GM21515 (cell line): ENCODE data around the gene PLCXD1.
"Not testable (repeated sequence)": the region's sequence is repeated elsewhere in the genome, so short reads cannot be mapped to it uniquely, and the experiment has no call there.

Source experiments
- ATAC-seq: cut with Tn5 transposase; IDR thresholded peaks from one replicate; pipeline ENCODE4 v1.9.1; 2021; ENCODE audit not compliant: unreplicated experiment

The PLCXD1 gene

DNA sequence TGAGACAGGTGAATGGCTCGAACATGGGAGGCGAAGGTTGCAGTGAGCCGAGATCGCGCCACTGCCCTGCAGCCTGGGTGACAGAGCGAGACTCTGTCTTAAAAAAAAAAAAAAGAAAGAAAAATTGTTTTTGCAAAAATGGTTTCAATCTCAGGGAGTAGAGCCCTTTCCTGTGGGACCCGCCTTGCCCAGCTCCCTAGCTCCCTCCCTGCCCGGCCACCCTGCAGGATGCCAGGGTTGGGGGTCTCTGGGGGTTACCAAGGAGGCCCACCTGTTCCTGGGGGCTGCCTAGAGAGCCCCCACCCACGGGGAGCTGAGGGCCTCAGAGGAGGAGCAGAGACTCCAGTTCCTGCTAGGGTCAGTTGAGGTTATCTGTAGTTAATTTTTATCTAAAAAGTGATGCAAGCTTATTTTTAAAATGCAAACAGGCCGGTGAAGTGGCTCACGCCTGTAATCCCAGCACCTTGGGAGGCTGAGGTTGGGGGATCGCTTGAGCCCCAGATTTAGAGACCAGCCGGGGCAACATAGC is 18.7 kb upstream of the PLCXD1 start:
- ATAC-seq = peak; percentile 66

DNA sequence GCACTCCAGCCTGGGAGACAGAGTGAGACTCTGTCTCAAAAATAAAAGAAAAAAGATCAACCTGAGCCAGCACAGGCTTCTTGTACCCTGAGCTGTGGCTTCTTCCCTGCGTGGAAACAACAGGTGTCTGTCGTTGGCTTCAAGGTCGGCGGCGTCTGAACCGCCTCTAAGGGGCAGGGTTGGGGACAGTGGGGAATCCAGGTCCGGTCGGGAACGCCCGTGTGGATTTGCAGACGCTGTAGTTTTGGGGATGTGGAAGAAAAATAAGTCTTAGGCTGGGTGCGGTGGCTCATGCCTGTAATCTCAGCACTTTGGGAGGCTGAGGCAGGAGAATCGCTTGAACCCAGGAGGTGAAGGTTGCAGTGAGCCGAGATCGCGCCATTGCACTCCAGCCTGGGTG is 17.2 kb upstream of the PLCXD1 start:
- ATAC-seq = not testable (repeated sequence)

DNA sequence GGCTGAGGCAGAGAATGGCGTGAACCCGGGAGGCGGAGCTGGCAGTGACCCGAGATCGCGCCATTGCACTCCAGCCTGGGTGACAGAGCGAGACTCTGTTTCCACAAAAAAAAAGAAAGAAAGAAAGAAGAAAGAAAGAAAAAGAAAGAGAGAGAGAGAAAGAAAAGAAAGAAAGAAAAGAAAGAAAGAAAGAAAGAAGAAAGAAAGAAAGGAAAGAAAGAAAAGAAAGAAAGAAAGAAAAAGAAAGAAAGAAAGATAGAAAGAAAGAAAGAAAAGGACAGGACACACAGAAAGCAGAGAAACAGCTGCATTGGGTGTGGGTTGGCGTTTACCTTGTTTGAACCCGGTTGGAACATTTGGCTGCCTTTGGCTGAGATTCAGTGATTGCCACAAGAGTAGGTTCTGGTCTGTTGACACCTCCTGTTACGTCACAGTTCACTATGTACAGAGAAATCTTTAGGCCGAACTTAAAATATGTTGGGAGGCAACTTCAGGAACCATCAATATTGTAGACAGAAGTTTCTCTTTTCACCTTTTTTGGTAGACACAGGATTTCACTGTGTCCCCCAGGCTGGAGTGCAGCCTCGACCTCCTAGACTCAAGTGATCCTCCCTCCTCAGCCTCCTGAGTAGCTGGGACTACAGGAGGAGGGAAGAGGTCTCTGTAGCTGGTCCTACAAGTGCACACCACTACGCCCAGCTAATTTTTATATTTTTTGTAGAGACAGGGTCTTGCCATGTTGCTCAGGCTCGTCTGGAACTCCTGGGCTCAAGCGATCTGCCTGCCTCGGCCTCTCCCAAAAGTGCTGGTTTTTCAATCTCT is 16.3 kb upstream of the PLCXD1 start:
- no peak for ATAC-seq

DNA sequence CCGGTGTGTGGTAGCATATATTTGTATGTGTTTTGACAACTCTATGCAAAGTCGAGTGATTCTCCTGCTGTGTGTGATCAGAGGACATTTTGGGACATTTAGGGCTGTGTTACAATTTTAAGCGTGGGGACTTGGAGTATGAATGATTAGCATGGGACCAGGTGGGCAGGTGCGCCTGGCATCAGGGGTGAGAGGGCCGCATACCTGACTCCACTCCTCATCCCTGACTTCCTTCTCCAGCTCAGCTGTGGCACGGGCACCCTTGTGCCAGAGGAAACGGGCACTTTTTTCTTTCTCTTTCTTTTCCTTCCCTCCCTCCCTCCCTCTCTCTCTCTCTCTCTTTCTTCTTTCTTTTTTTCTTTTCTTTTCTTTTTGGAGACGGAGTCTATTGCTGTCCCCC is 15.7 kb upstream of the PLCXD1 start:
- no peak for ATAC-seq

DNA sequence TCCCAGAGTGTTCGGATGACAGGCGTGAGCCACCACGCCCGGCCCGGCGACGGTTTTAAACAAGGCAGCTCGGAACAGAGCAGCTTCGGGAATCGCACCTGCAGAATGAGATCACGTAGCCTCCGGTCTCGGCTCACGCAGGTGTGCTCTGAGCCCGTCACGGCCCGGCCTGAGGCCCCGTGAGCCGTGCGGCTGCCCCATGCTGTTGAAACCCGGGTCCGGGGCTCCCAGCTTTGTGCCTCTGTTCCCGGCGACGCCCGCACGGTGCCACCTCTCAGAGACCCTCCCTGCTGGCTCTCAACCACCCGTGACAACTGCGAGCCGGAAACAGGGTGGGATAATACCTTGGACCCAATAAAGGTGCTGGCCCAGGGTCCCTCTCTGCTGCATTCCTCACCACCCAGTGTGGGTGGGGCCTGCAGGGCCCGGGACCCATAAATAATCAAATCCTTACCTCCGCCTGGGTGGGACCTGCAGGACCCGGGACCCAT is 13.4 kb upstream of the PLCXD1 start:
- no peak for ATAC-seq

DNA sequence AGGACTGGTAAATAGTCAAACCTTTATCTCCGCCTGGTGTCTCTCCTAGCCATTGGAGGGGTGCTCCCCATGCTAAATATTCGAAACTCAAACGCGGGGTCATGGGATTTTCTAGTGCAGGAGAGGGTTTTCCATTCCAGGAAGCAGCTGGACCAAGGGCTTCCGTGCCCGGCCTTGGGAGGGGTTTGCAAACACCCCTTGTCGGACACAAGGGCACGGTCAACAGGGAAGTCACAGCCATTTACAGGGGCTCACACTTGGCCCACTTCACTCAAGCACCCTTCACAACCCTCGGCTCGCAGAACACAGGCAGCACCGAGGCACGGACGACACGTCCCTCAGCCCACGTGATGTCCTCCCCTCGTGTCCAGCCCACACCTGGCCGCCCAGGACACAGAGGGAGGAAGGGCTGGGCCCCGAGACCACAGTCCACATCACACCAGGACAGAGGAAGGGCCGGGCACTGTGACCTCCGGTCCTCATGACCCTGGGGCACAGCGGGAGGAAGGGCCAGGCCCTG is 10.3 kb upstream of the PLCXD1 start:
- no peak for ATAC-seq

DNA sequence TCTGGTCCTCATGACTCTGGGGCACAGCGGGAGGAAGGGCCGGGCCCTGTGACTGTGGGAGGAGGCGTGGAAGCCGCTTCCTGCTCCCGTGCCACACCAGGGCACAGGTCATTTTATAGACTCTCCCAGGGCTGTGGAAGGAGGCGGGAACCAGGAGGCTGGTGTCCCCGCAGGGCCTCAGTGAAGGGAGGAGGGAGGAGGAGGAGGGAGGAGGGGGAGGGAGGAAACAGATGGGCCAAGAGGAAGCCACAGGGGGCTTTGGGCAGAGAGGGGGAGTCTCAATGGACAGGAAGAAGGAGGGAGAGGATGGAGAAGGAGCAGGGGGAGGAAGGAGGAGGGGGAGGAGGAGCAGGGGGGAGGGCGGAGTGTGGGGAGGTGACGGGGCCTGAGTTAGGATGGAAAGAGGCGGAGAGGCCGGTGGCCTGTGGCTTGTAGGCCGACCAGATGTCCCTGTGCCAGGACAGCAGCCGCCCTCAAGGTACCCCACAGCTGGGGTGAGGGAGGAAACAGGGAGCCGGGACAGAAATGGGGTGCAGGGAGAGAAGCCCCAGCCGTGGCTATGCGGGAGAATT is 6.2 kb upstream of the PLCXD1 start:
- no peak for ATAC-seq

DNA sequence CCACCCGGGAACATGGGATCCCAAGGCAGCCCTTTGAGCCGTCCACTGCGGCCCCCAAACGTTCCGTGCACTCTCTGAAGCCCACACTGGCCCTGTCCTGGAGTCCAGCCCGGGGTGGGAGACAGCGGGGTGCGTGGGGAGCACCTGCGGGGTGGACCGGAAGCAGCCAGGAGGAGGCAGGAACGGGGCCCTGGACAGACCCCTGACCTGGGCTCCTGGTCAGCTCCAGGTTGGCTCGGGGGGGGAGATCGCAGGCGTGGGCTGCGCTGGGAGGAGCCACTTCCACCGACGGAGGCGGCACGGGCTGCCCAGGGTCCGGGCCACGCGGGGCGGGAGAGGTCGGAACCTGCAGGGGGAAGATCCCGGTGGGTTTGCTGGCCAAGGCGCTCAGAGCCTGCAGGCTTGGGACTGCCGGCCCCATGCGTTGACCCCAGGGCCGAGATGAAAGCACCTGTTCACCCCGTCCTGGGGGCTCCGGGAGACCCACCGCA is 5.7 kb upstream of the PLCXD1 start:
- ATAC-seq = peak; percentile 8

DNA sequence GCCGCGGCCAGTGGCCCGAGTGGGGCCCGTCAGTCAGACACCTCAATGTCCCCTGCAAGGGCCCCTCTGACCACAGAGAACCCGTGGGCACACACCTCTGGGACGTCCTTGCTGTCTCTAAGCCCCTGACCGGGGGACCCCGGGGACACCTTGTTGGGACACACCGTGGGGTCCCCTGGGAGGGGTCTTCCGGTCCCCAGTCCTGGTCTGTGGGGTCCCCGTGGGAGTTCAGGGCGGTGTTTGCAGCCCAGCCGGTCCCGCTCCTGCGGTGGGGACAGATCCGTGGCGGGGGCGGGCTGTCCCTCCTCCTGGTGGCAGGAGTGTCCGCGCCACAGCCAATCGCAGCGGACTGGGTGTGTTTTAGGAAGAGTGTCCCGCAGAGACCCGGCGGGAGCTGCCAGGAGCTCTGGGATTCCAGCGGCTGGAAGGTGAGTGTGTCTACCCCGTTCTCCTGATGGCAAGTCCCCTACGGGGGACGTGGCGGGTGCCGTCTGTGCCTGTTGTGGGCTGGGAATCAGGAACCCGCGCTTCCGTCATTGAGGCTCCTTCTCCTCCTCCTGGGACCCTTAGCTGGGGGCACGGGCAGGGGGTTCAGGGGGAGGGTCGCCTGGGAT is 5.1 kb upstream of the PLCXD1 start:
- ATAC-seq = peak; percentile 83

DNA sequence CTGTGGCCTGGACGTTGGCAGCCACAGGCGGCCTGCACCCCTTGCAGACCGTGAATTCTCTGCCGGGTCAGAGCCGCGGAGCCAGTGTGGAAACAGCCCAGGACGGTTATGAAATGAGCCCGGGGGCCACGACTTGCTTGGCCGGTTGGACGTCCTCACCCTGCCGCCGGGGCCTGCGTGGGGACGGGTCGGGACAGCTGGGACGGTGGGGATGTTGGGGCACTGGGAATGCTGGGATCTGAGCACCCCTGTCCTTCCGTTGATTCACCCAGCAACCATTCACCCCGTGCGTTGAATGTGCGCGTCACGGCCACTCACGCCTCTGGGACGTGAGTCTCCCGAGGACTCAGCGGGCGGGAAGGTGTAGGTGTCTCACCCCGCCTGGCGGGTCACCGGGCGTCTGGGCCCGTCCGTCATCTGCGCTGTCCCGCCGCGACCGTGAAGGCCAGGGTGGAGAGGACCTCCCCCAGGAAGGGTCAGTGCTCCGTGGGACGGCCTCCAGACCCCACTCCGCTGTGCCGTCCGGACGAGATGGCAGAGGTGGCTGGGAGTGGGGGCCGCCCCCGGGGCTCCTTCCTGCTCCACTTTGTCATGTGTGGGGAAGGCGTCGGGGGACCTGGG is 4.5 kb upstream of the PLCXD1 start:
- ATAC-seq = peak; percentile 36

DNA sequence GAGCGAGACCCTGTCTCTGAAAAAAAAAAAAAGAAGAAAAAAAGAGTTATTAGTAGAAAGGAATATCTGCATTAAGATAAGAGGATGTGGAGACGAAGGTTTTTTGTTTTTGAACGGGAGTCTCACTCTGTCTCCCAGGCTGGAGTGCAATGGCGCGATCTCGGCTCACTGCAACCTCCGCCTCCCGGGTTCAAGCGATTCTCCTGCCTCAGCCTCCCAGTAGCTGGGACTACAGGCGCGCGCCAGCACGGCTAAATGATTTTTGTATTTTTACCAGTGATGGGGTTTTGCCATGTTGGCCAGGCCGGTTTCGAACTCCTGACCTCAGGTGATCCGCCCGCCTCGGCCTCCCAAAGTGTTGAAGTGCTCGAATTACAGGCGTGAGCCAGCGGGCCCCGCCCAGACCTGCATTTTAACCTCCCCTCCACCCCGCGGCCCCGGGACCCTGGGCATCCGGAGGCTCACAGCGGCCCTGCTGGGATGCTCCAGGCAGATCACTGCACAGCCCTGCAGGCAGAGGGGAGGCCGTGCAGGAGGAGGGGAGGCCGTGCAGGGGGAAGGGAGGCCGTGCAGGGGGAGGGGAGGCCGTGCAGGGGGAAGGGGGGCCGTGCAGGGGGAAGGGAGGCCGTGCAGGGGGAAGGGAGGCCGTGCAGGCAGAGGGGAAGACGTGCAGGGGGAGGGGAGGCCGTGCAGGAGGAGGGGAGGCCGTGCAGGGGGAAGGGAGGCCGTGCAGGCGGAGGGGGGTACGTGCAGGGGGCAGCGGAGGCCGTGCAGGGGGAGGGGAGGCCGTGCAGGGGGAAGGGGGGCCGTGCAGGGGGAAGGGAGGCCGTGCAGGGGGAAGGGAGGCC is 1.2 kb upstream of the PLCXD1 start:
- not testable (repeated sequence) for ATAC-seq

DNA sequence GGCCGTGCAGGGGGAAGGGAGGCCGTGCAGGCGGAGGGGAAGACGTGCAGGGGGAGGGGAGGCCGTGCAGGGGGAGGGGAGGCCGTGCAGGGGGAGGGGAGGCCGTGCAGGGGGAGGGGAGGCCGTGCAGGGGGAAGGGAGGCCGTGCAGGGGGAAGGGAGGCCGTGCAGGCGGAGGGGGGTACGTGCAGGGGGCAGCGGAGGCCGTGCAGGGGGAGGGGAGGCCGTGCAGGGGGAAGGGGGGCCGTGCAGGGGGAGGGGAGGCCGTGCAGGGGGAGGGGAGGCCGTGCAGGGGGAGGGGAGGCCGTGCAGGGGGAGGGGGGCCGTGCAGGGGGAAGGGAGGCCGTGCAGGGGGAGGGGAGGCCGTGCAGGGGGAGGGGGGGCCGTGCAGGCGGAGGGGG is 459 bp upstream of the PLCXD1 start:
- ATAC-seq = not testable (repeated sequence)

DNA sequence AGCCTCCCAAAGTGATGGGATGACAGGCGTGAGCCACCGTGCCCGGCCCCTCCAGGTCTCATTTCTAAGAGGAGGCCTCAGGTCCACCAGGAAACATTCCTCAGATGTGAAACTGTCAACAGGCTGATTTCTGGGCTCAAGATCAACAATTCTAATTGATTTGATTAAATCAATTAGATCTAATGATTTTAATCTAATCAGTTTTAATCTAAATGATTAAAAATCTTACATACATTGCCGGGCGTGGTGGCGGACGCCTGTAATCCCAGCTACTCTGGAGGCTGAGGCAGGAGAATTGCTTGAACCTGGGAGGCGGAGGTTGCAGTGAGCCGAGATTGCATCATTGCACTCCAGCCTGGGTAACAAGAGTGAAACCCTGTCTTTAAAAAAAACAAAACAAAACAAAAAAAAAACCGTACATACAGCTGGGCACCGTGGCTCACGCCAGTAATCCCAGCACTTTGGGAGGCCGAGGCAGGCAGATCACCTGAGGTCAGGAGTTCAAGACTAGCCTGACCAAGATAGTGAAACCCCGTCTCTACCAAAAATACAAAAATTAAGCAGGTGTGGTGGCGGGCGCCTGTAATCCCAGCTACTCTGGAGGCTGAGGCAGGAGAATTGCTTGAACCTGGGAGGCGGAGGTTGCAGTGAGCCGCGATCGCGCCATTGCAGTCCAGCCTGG is 960 bp downstream of the PLCXD1 start:
- not testable (repeated sequence) for ATAC-seq

DNA sequence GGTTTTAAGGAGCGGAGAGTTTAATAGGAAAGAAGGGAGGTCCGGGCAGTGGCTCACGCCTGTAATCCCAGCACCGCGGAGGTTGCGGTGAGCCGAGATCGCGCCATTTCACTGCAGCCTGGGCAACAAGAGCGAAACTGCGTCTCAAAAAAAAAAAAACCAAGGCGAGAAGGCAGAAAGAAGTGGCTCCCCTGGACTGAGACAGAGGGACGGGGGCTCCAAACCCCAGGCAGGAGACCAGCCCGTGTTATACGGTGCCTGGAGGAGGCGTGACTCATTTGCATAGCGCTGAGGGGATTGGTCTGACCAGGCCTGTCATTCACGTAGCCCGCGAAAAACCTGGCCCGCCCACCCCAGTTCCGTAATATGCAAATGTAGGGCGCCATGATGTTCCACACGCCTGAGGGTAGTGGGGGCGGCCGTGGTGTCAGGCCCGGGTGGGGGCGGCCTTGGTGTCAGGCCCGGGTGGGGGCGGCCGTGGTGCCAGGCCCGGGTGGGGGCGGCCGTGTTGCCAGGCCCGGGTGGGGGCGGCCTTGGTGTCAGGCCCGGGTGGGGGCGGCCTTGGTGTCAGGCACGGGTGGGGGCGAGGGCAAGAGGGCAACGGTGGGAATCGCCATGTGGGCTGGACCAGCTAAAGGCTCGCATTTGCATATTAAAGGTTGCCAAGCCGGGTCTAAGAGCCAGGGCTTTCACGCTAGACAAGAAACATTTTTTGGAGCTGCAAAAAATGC is 2.1 kb downstream of the PLCXD1 start:
- ATAC-seq = peak; percentile 99

DNA sequence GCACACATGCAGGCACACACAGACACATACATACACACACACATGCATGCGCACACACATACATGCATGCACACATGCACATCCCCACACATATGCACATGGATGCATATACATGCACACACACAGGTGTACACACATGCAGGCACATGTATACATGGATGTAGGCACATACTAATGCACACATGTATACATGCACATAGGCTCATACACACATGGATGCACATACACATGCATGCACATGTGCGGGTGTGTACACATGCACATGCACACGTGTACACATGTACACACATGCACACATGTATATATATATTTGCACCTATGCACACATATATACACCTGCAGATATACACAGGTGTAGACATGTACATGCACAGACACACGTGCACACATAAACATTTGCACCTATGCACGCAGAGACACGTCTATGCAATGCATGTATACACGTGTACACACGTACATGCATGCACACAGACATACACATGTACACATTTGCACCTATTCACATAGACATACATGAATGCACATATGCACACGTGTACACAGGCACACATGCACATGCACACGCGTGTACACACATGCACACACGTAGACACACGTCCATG is 4.0 kb downstream of the PLCXD1 start:
- ATAC-seq = no peak

DNA sequence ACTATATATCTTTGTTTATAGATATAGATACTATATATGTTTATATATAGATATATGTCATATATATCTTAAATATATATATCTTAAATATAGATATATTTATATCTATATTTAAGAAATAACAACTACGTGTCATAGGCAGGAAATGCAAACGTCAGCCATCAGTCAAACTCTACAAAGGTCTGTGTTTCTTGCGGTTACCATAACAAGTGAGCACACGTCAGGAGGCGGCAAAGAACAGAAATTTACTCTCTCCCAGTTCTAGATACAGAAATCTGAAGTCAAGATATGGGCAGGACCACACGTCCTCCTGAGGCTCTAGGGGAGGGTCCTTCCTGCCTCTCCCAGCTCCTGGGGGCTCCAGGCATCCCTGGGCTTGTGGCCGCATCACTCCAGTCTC is 6.5 kb downstream of the PLCXD1 start:
- no peak for ATAC-seq

DNA sequence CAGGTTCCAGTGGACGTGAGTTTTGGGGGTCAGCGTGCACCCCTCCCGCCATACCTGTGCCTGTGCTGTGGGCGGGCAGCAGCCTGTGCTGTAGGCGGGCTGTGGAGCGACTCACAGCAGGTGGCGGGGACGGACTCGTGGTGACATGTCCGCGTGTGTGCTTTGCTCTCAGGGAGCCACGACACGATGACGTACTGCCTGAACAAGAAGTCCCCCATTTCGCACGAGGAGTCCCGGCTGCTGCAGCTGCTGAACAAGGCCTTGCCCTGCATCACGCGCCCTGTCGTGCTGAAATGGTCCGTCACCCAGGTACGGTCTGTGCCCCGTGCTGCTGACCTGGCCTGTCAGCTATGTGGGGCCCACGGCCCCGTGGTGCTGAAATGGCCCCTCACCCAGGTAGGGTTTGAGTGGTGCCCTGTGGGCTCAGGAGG is 7.4 kb downstream of the PLCXD1 start:
- no peak for ATAC-seq

DNA sequence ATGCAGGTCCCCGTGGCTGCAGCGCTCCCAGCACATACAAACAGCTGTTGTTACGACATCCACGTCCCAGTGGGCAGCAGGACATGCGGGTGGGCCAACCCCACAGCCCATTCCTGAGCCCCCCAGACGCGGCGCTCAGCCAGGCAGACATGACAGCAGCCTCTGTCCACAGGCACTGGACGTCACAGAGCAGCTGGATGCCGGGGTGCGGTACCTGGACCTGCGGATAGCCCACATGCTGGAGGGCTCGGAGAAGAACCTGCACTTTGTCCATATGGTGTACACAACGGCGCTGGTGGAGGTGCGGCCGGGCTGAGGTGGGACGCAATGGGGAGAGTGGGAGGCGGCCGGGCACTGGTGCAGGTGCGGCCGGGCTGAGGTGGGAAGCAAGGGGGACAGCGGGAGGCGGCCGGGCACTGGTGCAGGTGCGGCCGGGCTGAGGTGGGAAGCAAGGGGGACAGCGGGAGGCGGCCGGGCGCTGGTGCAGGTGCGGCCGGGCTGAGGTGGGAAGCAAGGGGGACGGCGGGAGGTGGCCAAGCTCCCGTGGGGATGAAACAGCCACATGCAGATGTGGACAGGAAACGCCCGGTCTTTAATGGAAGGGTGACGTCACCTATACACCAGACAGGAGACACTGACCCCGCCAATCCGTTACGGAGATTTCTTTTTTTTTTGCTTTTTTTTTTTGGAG is 9.4 kb downstream of the PLCXD1 start:
- ATAC-seq = no peak
